ENCODE measurements around the gene FFAR2.

FFAR2 gene

DNA sequence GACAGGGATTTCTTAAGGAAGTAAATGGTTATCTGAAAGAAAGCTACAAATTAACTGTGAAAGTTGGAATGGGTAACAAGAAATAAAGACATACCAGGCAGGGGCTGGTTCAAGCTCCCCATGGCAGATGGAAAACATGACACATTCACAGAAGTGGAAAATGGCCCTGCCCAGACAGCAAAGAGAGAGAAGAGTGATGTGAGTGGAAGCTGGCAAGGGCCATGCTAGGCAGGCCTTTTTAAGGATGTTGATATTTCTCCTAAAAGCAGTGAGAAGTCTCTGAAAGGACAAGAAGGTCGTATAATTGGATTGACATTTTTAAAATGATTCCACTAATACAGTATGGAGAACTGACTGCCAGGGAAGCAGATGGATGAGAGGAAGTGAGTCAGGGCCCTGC lies 3.3 kb upstream of the FFAR2 start:
- TF ChIP-seq, protein P1, sequence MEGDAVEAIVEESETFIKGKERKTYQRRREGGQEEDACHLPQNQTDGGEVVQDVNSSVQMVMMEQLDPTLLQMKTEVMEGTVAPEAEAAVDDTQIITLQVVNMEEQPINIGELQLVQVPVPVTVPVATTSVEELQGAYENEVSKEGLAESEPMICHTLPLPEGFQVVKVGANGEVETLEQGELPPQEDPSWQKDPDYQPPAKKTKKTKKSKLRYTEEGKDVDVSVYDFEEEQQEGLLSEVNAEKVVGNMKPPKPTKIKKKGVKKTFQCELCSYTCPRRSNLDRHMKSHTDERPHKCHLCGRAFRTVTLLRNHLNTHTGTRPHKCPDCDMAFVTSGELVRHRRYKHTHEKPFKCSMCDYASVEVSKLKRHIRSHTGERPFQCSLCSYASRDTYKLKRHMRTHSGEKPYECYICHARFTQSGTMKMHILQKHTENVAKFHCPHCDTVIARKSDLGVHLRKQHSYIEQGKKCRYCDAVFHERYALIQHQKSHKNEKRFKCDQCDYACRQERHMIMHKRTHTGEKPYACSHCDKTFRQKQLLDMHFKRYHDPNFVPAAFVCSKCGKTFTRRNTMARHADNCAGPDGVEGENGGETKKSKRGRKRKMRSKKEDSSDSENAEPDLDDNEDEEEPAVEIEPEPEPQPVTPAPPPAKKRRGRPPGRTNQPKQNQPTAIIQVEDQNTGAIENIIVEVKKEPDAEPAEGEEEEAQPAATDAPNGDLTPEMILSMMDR (conservative IDR thresholded peaks at IDR 0.05; ENCODE audit: low read depth, low read length): no peak
- H3K79me2 ChIP-seq (ENCODE audit: insufficient read depth, low read depth): no peaks in the 10 kb centered on the region
- no peak overlapping the region for H3K27ac ChIP-seq
- no peak overlapping the region for H3K4me2 ChIP-seq
- H3K36me3 ChIP-seq (ENCODE audit: insufficient read depth): no peaks in the 10 kb centered on the region
- no peak overlapping the region for H3K4me3 ChIP-seq (IDR thresholded peaks at IDR 0.05; ENCODE audit: insufficient read depth, low read depth, low read length)
- no peak overlapping the region for H3K9ac ChIP-seq
- H3K4me1 ChIP-seq (ENCODE audit: low read depth, poor library complexity, severe bottlenecking): no peaks in the 10 kb centered on the region
- H4K20me1 ChIP-seq (ENCODE audit: insufficient read depth): no peaks in the 10 kb centered on the region
- peaks cover 43% of the 10 kb centered on the region for H3K27me3 ChIP-seq (ENCODE audit: insufficient read depth, low read depth)
- H2AFZ ChIP-seq (ENCODE audit: low read depth): no peak overlapping the region

DNA sequence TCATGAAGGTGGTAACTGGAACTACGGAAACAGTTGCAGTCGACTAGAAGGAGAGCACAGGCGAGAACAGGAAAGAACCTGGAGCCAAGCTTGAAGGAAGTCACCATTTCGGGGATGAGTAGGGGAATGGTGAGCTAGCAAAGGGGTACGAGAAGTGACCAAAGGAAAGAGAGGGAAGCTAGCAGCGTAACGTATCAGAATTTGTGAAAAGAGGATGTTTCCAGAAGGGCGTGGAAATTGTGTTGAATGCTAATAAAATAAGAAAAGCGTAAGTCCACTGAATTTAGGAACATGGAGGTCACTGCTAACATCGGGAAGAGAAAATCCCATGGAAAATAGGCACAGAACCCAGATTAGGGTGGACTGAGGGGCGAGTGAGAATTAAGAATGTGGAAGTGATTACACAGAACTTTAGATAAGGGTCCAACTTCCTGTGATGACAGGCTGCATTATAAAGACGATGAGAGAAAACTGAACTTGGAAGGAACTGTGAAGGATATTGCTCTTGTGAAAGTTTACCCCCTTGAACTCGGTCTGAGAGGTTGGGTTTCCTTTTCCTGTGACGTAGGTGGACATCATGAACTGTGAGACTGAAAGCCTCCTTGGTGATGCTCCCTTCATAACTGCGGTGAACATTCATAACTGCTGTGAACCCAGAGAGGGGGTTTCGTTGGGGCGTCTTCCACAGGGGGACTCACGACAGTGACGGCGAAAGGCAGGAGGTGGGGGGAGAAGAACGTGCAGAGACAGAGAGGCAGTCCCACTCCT lies 2.0 kb upstream of the FFAR2 start:
- Histone ChIP-seq H3K27ac (no peak overlapping the region), H3K4me3 (IDR thresholded peaks at IDR 0.05; ENCODE audit: insufficient read depth, low read depth, low read length) (no peak overlapping the region), H3K9ac (no peak overlapping the region), H2AFZ (ENCODE audit: low read depth) (no peak overlapping the region), H3K4me1 (ENCODE audit: low read depth, poor library complexity, severe bottlenecking) (no peaks in the 10 kb centered on the region), H3K4me2 (no peak overlapping the region), H3K36me3 (ENCODE audit: insufficient read depth) (no peaks in the 10 kb centered on the region), H4K20me1 (ENCODE audit: insufficient read depth) (no peaks in the 10 kb centered on the region), H3K79me2 (ENCODE audit: insufficient read depth, low read depth) (no peaks in the 10 kb centered on the region), H3K27me3 (ENCODE audit: insufficient read depth, low read depth) (peaks cover 52% of the 10 kb centered on the region)
- TF ChIP-seq, protein P1 (conservative IDR thresholded peaks at IDR 0.05; ENCODE audit: low read depth, low read length): no peak

DNA sequence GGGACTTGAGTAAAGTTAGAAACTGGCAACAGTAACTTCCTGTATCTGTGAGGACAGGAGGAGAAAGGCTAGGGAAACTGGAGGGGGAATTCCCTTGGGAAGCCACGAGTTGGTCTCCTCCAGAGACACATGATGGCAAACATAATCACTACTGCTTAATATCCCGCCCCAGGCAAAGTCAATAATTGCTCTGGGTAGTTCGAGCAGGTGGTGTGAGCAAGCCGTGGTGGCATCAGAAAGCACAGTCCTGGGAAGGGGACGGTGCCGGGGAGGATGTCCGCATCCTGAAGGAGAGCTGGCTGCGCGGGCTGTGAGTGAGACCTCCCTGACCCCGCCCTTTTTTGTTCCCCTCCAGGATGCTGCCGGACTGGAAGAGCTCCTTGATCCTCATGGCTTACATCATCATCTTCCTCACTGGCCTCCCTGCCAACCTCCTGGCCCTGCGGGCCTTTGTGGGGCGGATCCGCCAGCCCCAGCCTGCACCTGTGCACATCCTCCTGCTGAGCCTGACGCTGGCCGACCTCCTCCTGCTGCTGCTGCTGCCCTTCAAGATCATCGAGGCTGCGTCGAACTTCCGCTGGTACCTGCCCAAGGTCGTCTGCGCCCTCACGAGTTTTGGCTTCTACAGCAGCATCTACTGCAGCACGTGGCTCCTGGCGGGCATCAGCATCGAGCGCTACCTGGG lies 1.4 kb downstream of the FFAR2 start:
- Histone ChIP-seq H3K36me3 (ENCODE audit: insufficient read depth) (no peaks in the 10 kb centered on the region), H3K9ac (no peak overlapping the region), H3K4me2 (no peak overlapping the region), H4K20me1 (ENCODE audit: insufficient read depth) (no peaks in the 10 kb centered on the region), H3K27ac (no peak overlapping the region), H2AFZ (ENCODE audit: low read depth) (no peak overlapping the region), H3K4me3 (IDR thresholded peaks at IDR 0.05; ENCODE audit: insufficient read depth, low read depth, low read length) (no peak overlapping the region), H3K4me1 (ENCODE audit: low read depth, poor library complexity, severe bottlenecking) (no peaks in the 10 kb centered on the region), H3K79me2 (ENCODE audit: insufficient read depth, low read depth) (no peaks in the 10 kb centered on the region), H3K27me3 (ENCODE audit: insufficient read depth, low read depth) (peaks cover 69% of the 10 kb centered on the region)
- TF ChIP-seq, protein P1 (conservative IDR thresholded peaks at IDR 0.05; ENCODE audit: low read depth, low read length): no peak

DNA sequence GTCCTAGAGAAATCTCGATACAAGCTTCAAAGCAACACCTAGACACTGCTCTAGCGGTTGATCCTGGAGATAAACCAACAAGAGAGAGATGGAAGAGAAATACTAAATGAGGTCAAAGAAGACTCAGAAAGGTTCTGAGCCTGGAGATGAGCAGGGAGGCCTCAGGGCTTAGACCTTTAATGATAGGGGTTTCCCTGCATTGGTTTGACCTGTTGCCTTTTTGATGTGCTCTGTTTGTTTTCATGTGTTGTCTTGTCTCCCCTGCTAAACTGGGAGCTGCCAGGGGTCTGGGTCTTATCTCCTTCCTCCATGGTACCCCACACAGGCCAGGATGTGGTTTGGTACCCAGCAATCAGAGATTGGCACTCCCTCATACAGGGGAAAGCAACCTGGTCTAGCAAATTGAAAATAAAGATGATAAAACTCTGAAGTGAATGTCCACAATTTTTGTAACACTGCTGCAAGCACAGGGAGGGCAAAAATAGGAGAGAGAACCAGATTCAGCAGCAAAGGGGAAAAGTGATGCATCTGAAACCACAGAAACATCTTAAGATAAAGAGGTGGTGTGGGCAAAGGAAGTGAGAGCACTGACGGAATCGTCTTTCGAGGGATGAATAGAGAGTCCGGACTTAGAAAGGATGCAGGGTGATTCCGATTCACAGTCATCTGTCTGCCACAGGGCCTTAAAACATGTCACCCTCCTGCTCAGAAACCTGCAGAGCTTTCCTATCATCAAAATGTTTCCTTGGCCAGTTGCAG lies 3.5 kb downstream of the FFAR2 start:
- no peak overlapping the region for H3K27ac ChIP-seq
- no peak overlapping the region for H3K4me3 ChIP-seq (IDR thresholded peaks at IDR 0.05; ENCODE audit: insufficient read depth, low read depth, low read length)
- H3K4me1 ChIP-seq (ENCODE audit: low read depth, poor library complexity, severe bottlenecking): no peaks in the 10 kb centered on the region
- no peaks in the 10 kb centered on the region for H4K20me1 ChIP-seq (ENCODE audit: insufficient read depth)
- no peak overlapping the region for H2AFZ ChIP-seq (ENCODE audit: low read depth)
- no peaks in the 10 kb centered on the region for H3K79me2 ChIP-seq (ENCODE audit: insufficient read depth, low read depth)
- H3K9ac ChIP-seq: no peak overlapping the region
- no peak overlapping the region for H3K4me2 ChIP-seq
- no peaks in the 10 kb centered on the region for H3K36me3 ChIP-seq (ENCODE audit: insufficient read depth)
- H3K27me3 ChIP-seq (ENCODE audit: insufficient read depth, low read depth): peaks cover 57% of the 10 kb centered on the region
- TF ChIP-seq, protein P1 (conservative IDR thresholded peaks at IDR 0.05; ENCODE audit: low read depth, low read length): no peak

Measured in KMS-11 (cell line).